Astrocyte (in vitro differentiated cells and primary cell): ENCODE results near the gene MPC1.

ENCODE experiments used
- EZH2 ChIP-seq: IDR thresholded peaks from 2 replicates; pipeline ENCODE4 v1.6.1; 2012; ENCODE audit warnings: mild to moderate bottlenecking, low read length, inconsistent platforms; ENCODE audit not compliant: insufficient read depth
- TF ChIP-seq, protein P1 (sequence below): IDR thresholded peaks from 2 replicates; pipeline ENCODE4 v1.5.1; 2011; ENCODE audit warnings: low read depth, mild to moderate bottlenecking, inconsistent platforms, low read length, moderate library complexity; ENCODE audit not compliant: insufficient read depth

DNA sequence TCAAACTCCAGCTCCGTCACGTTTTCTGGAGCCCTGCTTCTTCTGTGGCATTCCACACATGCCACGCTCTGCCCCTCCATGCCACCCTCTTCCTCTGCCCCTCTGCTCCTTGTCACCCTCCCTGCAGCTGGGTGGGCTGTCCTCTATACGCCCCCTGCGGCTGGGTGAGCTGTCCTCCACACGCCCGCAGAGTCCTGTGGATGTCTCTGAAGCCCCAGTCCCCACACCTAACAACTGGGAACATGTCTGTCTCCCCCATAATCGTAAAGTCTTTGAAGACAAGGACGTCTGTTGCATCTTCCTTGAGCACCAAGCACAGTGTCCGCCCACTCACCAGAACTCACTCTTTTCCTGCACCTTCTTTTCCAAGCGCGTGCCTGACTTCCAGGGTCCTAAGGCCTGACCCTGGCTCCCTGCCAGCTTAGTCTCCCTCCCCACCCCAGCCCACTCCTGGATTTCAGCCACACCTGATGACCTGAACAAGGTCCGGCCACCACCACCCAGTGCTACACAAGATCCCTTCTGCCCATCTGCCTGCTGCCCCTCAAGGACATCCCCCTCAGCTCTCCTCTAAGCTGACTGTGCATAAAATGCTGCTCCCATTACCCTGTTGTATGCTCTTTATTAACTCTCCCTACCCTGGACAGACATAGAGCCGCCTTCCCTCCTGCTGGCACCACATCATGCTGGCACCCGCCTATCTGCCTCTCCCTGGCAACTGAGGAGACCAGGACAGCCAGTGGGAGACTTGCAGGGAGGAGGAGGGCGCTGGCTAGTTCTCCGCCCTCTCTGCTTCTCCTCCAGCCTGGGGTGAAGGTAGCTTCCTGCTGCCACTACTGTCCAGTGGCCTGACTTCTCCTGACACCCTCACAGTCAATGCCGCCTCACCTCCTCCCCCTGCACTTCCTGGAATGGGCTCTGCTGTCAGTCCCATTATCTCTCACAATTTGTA, 63.8 kb downstream of the MPC1 start:
- TF ChIP-seq, protein P1, sequence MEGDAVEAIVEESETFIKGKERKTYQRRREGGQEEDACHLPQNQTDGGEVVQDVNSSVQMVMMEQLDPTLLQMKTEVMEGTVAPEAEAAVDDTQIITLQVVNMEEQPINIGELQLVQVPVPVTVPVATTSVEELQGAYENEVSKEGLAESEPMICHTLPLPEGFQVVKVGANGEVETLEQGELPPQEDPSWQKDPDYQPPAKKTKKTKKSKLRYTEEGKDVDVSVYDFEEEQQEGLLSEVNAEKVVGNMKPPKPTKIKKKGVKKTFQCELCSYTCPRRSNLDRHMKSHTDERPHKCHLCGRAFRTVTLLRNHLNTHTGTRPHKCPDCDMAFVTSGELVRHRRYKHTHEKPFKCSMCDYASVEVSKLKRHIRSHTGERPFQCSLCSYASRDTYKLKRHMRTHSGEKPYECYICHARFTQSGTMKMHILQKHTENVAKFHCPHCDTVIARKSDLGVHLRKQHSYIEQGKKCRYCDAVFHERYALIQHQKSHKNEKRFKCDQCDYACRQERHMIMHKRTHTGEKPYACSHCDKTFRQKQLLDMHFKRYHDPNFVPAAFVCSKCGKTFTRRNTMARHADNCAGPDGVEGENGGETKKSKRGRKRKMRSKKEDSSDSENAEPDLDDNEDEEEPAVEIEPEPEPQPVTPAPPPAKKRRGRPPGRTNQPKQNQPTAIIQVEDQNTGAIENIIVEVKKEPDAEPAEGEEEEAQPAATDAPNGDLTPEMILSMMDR = no peak
- TF ChIP-seq EZH2 = no peak
